Measurements from ENCODE around the gene MICALL1. TPM values are rescaled to one million over a fixed set of nuclear protein-coding genes. Genes with fewer than 3 reads are reported as not detected.

Gene MICALL1
- polyA plus RNA-seq, 5 donors = 15.3 to 25.1 (median 15.9) TPM

- no peak for DNase-seq
These were observed 76.2 kb downstream of the MICALL1 start for GRCh38 chr22:37982151-37982785.

- DNase-seq = no peak
These were observed 77.1 kb downstream of the MICALL1 start for GRCh38 chr22:37982938-37983859.

GRCh38 chr22:37983860-37984791 lies 78.0 kb downstream of the MICALL1 start, which contains the start of gene SOX10:
Gene SOX10, minus strand, starts transcription at chr22:37984555. Its CDS starts 771 bp downstream, at chr22:37983784.
- no peak for DNase-seq

- DNase-seq = no peak
These were observed 79.0 kb downstream of the MICALL1 start for GRCh38 chr22:37985050-37985585.

DNA sequence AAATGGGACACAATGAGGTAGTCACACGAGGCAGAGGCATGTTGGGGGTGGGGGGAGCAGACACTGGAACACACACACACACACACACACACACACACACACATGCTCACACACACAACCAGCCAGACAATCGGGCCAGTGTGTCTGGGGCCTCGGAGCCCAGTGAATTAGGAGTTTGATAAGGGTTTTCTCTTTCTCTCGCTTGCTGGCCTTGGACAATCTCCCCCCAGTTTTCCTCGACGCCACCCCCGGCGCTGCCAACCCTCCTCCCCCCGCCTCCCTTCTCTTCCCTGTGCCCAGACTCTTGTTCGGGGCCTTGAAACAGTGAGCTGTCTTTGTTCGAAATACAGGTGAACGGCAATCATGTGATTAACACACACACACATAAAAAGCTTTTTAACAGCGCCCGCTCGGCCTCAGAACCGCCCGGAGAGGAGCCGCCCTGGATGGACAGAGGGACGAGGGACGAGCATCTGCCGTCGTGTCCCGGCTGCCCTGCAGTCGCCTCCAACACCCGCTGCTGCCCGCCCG lies 79.7 kb downstream of the MICALL1 start:
- no peak for DNase-seq

DNA sequence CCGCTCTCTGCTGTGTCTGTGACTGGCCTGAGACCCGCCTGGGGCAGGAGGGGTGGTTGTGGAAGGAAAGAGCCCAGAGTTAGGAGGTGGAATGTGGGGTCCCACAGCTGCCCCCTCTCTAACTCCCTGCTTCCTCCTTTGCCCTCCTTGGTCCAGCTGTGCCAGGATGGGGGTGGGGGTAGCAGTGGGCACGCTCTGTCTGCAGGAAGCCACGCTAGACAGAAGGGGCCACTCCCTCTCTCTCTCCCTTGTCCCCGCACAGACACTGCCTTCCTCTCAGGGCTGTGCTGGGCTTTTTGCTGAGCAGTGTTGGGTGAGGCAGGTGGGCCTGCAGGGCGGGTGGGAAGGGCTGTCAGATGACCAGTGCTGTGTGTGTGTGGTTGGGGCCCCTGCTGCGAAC lies 80.3 kb downstream of the MICALL1 start:
- no peak for DNase-seq

DNA sequence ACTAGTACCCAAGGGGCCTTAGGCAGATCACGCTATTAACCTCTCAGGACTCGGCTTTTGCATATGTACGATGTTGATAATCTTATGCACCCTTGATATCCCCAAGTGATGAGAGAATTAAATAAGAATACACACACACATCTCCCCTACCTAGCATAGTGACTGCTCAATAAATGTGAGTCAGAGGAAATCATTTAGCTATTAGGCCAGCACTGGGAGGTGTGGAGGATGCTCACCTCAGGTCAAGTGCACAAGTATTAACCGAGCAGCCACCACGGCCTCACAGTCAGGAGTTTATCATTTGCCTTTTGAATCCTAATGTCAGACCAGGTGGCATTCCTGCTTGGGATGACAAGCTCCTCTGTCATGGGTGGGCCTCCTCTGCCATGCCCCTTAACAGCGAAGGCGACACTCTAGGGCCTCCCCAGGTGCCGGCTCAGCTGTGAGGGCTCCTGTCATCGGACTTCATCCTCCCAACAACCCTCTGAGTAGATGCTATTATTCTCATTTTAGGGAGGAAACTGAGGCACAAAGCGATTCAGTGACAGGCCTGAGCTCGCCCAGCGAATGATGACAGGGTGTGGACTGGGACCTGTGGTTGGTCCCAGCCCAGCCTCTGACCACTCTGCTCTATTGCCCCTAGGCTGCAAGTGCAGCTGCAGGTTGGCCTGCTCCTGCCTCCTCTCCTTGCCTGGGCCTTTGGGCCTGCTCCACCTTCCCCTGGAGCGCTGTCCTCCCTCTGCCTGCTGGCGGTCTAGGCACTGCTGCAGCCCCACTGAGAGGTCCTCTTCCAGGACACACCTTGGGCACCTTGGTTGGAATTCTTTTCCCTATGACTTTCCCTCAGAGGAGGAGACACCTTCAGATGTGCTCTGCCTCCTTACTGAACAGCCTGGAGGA lies 83.3 kb downstream of the MICALL1 start:
- no peak for DNase-seq

- peak; percentile 20 to 37 for DNase-seq
These were observed 84.2 kb downstream of the MICALL1 start for GRCh38 chr22:37990301-37990700.

GRCh38 chr22:37990862-37991261 lies 84.8 kb downstream of the MICALL1 start:
- no peak for DNase-seq

DNA sequence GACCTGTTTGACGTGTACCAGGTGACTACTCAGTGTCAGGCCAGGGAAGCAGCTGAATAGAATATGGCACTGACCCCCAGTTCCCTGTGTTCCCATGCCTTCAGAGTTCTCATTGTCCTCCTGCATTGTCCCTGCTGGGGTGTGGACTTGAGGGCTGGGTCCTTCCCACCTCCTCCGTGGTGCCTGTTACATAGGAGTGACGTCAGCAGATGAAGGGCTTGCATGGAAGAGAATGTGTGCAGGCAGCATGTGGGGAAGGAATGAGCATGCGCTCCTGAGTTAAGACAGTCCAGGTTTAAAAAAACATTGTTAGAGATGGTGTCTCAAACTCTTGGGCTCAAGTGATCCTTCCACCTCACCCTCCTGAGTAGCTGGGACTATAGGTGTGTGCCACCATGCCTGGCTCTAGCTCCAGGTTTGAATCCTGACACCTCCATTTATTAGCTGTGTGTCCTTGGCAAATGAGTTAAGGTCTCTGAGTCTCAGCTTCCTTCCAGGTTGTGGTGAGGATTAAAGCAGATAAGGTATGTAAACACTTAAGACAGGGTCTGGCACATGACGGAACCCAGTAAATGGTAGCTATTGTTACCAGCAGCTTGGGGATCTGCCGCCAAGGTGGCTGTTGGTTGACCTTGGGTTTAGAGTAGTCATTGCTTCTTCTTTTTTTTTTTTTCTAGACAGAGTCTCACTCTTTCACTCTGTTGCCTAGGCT lies 85.8 kb downstream of the MICALL1 start:
- DNase-seq = no peak

Other genes starting within 250 kb of the MICALL1 start
- gene PDXP, start 247.6 kb upstream of the MICALL1 start, polyA plus RNA-seq (ENCODE audit: insufficient read depth in 1 of 5, insufficient read length in 5 of 5, low replicate concordance in 1 of 5) = 10 to 100 TPM; 10.1 to 15.5 (median 13.2) TPM
- gene LGALS1, start 230.7 kb upstream of the MICALL1 start, polyA plus RNA-seq (ENCODE audit: insufficient read depth in 1 of 5, insufficient read length in 5 of 5, low replicate concordance in 1 of 5) = 100 to 1,000 TPM; 571 to 929 (median 646) TPM
- 10 to 100 TPM; 17.1 to 28.2 (median 18.8) TPM for gene NOL12, start 220.0 kb upstream of the MICALL1 start, polyA plus RNA-seq (ENCODE audit: insufficient read depth in 1 of 5, insufficient read length in 5 of 5, low replicate concordance in 1 of 5)
- 10 to 100 TPM; 51.7 to 86.8 (median 63.2) TPM for gene TRIOBP, start 209.2 kb upstream of the MICALL1 start, polyA plus RNA-seq (ENCODE audit: insufficient read depth in 1 of 5, insufficient read length in 5 of 5, low replicate concordance in 1 of 5)
- 10 to 100 TPM in 1 of 5 donors, 1 to 10 TPM in 4; 6.9 to 12.6 (median 8.0) TPM for gene GCAT, start 98.4 kb upstream of the MICALL1 start, polyA plus RNA-seq (ENCODE audit: insufficient read depth in 1 of 5, insufficient read length in 5 of 5, low replicate concordance in 1 of 5)
- gene GALR3, start 82.9 kb upstream of the MICALL1 start, polyA plus RNA-seq (ENCODE audit: insufficient read depth in 1 of 5, insufficient read length in 5 of 5, low replicate concordance in 1 of 5) = under 1 TPM in 1 of 5 donors, not detected in 4; 0.13 TPM
- gene ANKRD54, start 62.0 kb upstream of the MICALL1 start, polyA plus RNA-seq (ENCODE audit: insufficient read depth in 1 of 5, insufficient read length in 5 of 5, low replicate concordance in 1 of 5) = 10 to 100 TPM; 16.2 to 25.4 (median 19.6) TPM
- 1,000 to 10,000 TPM in 4 of 5 donors, 100 to 1,000 TPM in 1; 979 to 1,210 (median 1,196) TPM for gene EIF3L, start 56.9 kb upstream of the MICALL1 start, polyA plus RNA-seq (ENCODE audit: insufficient read depth in 1 of 5, insufficient read length in 5 of 5, low replicate concordance in 1 of 5)
- 1 to 10 TPM; 3.9 to 6.8 (median 4.4) TPM for gene C22orf23, start 47.3 kb downstream of the MICALL1 start, polyA plus RNA-seq (ENCODE audit: insufficient read depth in 1 of 5, insufficient read length in 5 of 5, low replicate concordance in 1 of 5)
- 10 to 100 TPM; 46.9 to 84.3 (median 53.9) TPM for gene POLR2F, start 47.4 kb downstream of the MICALL1 start, polyA plus RNA-seq (ENCODE audit: insufficient read depth in 1 of 5, insufficient read length in 5 of 5, low replicate concordance in 1 of 5)
- gene SOX10, start 78.3 kb downstream of the MICALL1 start, polyA plus RNA-seq (ENCODE audit: insufficient read depth in 1 of 5, insufficient read length in 5 of 5, low replicate concordance in 1 of 5) = 1 to 10 TPM in 1 of 5 donors, under 1 TPM in 4; 0.48 to 1.2 (median 0.53) TPM
- 10 to 100 TPM; 21.1 to 31.6 (median 29.0) TPM for gene PICK1, start 151.1 kb downstream of the MICALL1 start, polyA plus RNA-seq (ENCODE audit: insufficient read depth in 1 of 5, insufficient read length in 5 of 5, low replicate concordance in 1 of 5)
- gene SLC16A8, start 177.9 kb downstream of the MICALL1 start, polyA plus RNA-seq (ENCODE audit: insufficient read depth in 1 of 5, insufficient read length in 5 of 5, low replicate concordance in 1 of 5) = 1 to 10 TPM in 3 of 5 donors, under 1 TPM in 2; 0.84 to 1.7 (median 1.2) TPM
- 1 to 10 TPM in 1 of 5 donors, under 1 TPM in 4; 0.50 to 1.4 (median 0.81) TPM for gene BAIAP2L2, start 204.4 kb downstream of the MICALL1 start, polyA plus RNA-seq (ENCODE audit: insufficient read depth in 1 of 5, insufficient read length in 5 of 5, low replicate concordance in 1 of 5)